Erythroblast (primary cell): ENCODE data around the gene SMIM44.

Experiments used
- GATA1 ChIP-seq: IDR thresholded peaks from 2 replicates; pipeline ENCODE4 v1.6.1; 2011; ENCODE audit warnings: low read depth, mild to moderate bottlenecking, control low read depth, low read length, moderate library complexity
- POLR2A ChIP-seq: IDR thresholded peaks from 2 replicates; pipeline ENCODE4 v1.6.1; 2011; ENCODE audit warnings: mild to moderate bottlenecking, low read length

GRCh38 chr19:3493651-3494050, 10.4 kb upstream of the SMIM44 start:
- TF ChIP-seq POLR2A (no peak), GATA1 (no peak)
